OCI-LY7 (cell line): ENCODE results near the gene RFX8. TPM values are rescaled to one million over a fixed set of nuclear protein-coding genes. Genes with fewer than 3 reads are reported as not detected.

Source experiments
- BruUV-seq: library from RNA; stranded (reverse); fragments of 400-500 nt; replicated peaks from 2 replicates; lab custom pipeline; 2021; lab: Mats Ljungman, UMichigan
- CTCF ChIA-PET: fragments of 300-600 bp; sonication (Branson Sonifier 250); formaldehyde crosslinking; loops from one replicate; lab custom pipeline; 2022; ENCODE audit warnings: antibody characterized with exemption; ENCODE audit not compliant: unreplicated experiment; lab: Charles Lee
- POLR2A ChIA-PET: fragments of 300-600 bp; sonication (Branson Sonifier 250); formaldehyde crosslinking; loops from one replicate; lab custom pipeline; 2022; ENCODE audit warnings: antibody characterized with exemption; lab: Charles Lee
- DNase-seq: peaks from one replicate; pipeline ENCODE4 v3.0.0-alpha.2; 2015; ENCODE audit warnings: low spot score
- H2AFZ ChIP-seq: fragments of 200-600 bp; sonication (generic), shearing (Covaris generic); 2 replicates; pipeline ENCODE4 v1.6.1; 2014; ENCODE audit warnings: mild to moderate bottlenecking, antibody characterized with exemption, low read length, moderate library complexity
- H3K27ac ChIP-seq: fragments of 200-600 bp; sonication (generic); 2 replicates; pipeline ENCODE4 v1.5.1; 2014; ENCODE audit warnings: mixed run types, low read depth, mild to moderate bottlenecking, moderate library complexity, low read length, inconsistent platforms; ENCODE audit not compliant: poor library complexity, severe bottlenecking
- H3K36me3 ChIP-seq: fragments of 200-600 bp; sonication (generic); 2 replicates; pipeline ENCODE4 v1.6.1; 2014; ENCODE audit warnings: mild to moderate bottlenecking, antibody characterized with exemption, low read length, moderate library complexity, mixed read lengths; ENCODE audit not compliant: insufficient read depth
- H3K4me1 ChIP-seq: fragments of 200-600 bp; sonication (generic); 2 replicates; pipeline ENCODE4 v1.5.1; 2014; ENCODE audit warnings: mild to moderate bottlenecking, low read length; ENCODE audit not compliant: insufficient read depth, poor library complexity, severe bottlenecking
- H3K4me2 ChIP-seq: fragments of 200-600 bp; sonication (generic); 2 replicates; pipeline ENCODE4 v1.6.1; 2014; ENCODE audit warnings: mild to moderate bottlenecking, low read length
- H3K4me3 ChIP-seq: fragments of 200-600 bp; sonication (generic); 2 replicates; pipeline ENCODE4 v1.5.1; 2014; ENCODE audit warnings: mild to moderate bottlenecking, low read depth, low read length; ENCODE audit not compliant: poor library complexity, severe bottlenecking
- H3K79me2 ChIP-seq: fragments of 200-600 bp; sonication (generic); 2 replicates; pipeline ENCODE4 v1.6.1; 2016; ENCODE audit warnings: low read depth, mild to moderate bottlenecking, low read length, moderate library complexity, mixed read lengths; ENCODE audit not compliant: insufficient read depth
- H3K9me2 ChIP-seq: fragments of 200-600 bp; sonication (generic); 2 replicates; pipeline ENCODE4 v1.6.1; 2016; ENCODE audit warnings: mild to moderate bottlenecking, low read length, mixed read lengths; ENCODE audit not compliant: insufficient read depth
- H3K9me3 ChIP-seq: fragments of 200-600 bp; sonication (generic); 2 replicates; pipeline ENCODE4 v1.6.1; 2014; ENCODE audit warnings: mild to moderate bottlenecking, mixed run types, low read length, mixed read lengths
- H4K20me1 ChIP-seq: fragments of 200-600 bp; sonication (generic); 2 replicates; pipeline ENCODE4 v1.6.1; 2014; ENCODE audit warnings: mild to moderate bottlenecking, antibody characterized with exemption, low read length, moderate library complexity, mixed read lengths; ENCODE audit not compliant: insufficient read depth
- EZH2phosphoT487 ChIP-seq: fragments of 200-600 bp; sonication (generic); IDR thresholded peaks from 2 replicates; pipeline ENCODE4 v1.6.1; 2018; ENCODE audit warnings: low read depth, borderline replicate concordance, mild to moderate bottlenecking, mixed run types, antibody characterized with exemption, low read length, moderate library complexity, mixed read lengths
- intact Hi-C: fragments of 100-400 bp; cut with micrococcal nuclease; formaldehyde crosslinking; loops from one replicate; pipeline ENCODE4 v1.10.0; 2022; ENCODE audit not compliant: unreplicated experiment
- total RNA-seq, 2 experiments: library from RNA; depleted of rRNA in 1 of 2; stranded (reverse); fragments of >200 nt in 1 of 2; shearing (Covaris generic) in 1 of 2; gene quantifications; 2 replicates each; pipeline ENCODE4 v1.2.3, GENCODE V29; 2014 to 2022
- TF ChIP-seq, protein P1 (sequence below): fragments of 200-600 bp; sonication (generic); conservative IDR thresholded peaks from 2 replicates; pipeline ENCODE4 v1.5.1; 2014; ENCODE audit warnings: mild to moderate bottlenecking, antibody characterized with exemption, low read length, moderate library complexity, mixed read lengths

Gene RFX8
- total RNA-seq, 2 experiments from 2014 or later = not detected

DNA sequence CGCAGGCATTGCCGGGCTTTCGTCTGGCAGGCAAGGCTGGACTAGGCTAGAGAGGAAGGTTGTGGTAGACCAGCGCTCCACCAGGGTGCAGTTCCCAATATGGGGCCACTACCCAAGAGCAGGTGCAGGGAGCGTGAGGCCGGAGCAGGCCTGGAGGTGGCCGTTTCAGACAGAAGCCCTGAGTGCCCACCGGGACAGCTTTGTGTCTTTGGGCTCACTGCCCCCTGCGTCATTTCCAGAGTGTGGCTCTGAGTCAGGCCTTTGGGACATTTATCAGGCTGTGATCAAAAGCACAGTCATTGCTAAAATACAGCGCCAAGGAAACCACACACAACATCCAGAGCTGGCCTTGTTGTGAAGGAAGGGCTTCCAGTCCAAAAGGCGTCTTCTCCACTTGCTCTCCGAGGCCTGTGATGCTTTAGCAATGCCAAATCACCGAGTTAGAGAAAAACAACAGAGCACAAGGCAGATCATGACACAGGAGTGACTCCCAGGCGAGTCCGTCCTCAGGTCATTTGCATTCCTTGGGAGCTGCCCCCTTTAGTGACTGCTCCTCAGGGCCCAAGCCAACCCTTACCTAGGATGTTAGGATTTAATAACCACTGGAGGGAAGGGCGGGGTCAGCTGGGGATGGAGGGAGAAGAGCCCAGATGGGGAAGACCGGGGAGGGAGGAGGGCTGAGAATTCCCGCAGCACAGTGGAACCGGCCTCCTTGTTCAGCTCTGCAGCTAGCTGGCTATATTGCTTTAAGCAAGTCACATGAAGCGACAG is 42.3 kb downstream of the RFX8 start:
- BruUV-seq = no TSS peak
- TF ChIP-seq, protein P1, sequence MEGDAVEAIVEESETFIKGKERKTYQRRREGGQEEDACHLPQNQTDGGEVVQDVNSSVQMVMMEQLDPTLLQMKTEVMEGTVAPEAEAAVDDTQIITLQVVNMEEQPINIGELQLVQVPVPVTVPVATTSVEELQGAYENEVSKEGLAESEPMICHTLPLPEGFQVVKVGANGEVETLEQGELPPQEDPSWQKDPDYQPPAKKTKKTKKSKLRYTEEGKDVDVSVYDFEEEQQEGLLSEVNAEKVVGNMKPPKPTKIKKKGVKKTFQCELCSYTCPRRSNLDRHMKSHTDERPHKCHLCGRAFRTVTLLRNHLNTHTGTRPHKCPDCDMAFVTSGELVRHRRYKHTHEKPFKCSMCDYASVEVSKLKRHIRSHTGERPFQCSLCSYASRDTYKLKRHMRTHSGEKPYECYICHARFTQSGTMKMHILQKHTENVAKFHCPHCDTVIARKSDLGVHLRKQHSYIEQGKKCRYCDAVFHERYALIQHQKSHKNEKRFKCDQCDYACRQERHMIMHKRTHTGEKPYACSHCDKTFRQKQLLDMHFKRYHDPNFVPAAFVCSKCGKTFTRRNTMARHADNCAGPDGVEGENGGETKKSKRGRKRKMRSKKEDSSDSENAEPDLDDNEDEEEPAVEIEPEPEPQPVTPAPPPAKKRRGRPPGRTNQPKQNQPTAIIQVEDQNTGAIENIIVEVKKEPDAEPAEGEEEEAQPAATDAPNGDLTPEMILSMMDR = no peak
- no peak for TF ChIP-seq EZH2phosphoT487

DNA sequence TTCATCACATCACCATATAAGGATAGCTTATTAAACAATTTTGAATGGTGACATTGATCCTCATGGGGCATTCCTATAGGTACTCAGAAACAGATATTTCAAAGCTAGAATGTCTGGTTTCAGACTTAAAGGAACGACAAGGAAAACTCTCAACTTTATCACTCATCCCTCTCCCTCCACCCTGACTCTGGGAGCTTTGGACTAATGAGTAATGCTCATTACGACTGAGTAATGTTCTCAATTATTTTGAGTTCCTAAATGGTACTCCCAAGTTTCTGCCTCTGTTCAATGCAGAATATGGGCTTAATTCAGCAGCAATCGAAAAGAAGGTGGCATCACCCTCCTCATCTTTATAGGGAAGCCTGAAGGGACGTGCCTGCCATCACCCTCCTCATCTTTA is 43.4 kb downstream of the RFX8 start:
- Histone ChIP-seq H3K36me3 (no peaks in the 10 kb centered on the region), H4K20me1 (no peaks in the 10 kb centered on the region), H2AFZ (no peak overlapping the region), H3K4me1 (no peaks in the 10 kb centered on the region), H3K4me2 (no peak overlapping the region), H3K4me3 (no peak overlapping the region), H3K27ac (no peak overlapping the region), H3K9me2 (no peaks in the 10 kb centered on the region), H3K9me3 (no peaks in the 10 kb centered on the region), H3K79me2 (no peaks in the 10 kb centered on the region)
- BruUV-seq = no TSS peak
- TF ChIP-seq, protein P1 = no peak
- no peak for TF ChIP-seq EZH2phosphoT487
- ChIA-PET POLR2A (no interaction called here), CTCF (no interaction called here)
- no peak for DNase-seq
- intact Hi-C loops = no loop called here

More for the DNA sequence above, 42.3 kb downstream of the RFX8 start:
- Histone ChIP-seq H3K9me3 (no peaks in the 10 kb centered on the region), H4K20me1 (no peaks in the 10 kb centered on the region), H3K27ac (no peak overlapping the region), H3K9me2 (no peaks in the 10 kb centered on the region), H3K79me2 (no peaks in the 10 kb centered on the region), H3K4me2 (no peak overlapping the region), H3K4me3 (no peak overlapping the region), H3K36me3 (no peaks in the 10 kb centered on the region), H2AFZ (no peak overlapping the region), H3K4me1 (no peaks in the 10 kb centered on the region)
- POLR2A ChIA-PET = no interaction called here
- intact Hi-C loops = no loop called here
- CTCF ChIA-PET = no interaction called here
- DNase-seq = no peak

DNA sequence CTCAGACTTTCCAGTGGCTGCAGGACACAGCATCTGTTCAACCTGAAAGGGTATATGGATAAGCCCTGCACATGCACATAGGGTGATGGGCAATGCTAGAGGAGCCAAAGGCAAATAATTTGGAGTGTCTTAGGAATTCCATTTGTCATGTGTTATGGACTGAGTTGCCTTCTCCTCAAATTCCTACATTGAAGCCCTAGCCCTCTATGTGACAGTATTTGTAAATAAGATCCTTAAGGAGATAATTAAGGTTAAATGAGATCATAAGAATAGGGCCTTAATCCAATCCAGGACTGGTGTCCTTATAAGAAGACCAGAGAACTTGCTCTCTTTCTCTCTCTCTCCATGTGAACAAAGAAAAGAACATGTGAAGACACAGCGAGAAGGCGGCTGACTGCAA is 44.8 kb downstream of the RFX8 start:
- no peak overlapping the region for H2AFZ ChIP-seq
- DNase-seq = no peak
- intact Hi-C loops = no loop called here
- no peak overlapping the region for H3K27ac ChIP-seq
- CTCF ChIA-PET = no interaction called here
- H3K4me3 ChIP-seq = no peak overlapping the region
- no peaks in the 10 kb centered on the region for H3K9me2 ChIP-seq
- H3K79me2 ChIP-seq = no peaks in the 10 kb centered on the region
- no TSS peak for BruUV-seq
- H3K9me3 ChIP-seq = no peaks in the 10 kb centered on the region
- no peaks in the 10 kb centered on the region for H4K20me1 ChIP-seq
- H3K4me2 ChIP-seq = no peak overlapping the region
- no peaks in the 10 kb centered on the region for H3K4me1 ChIP-seq
- H3K36me3 ChIP-seq = no peaks in the 10 kb centered on the region
- POLR2A ChIA-PET = no interaction called here
- no peak for TF ChIP-seq EZH2phosphoT487
- TF ChIP-seq, protein P1 = no peak
